Activated T-helper 9 cell treated with anti-CD3 and anti-CD28 coated beads, Interleukin-2, amount 50 U/mL, for 16 hours (primary cell): ENCODE data around the gene SPRR2B.
"Not testable (repeated sequence)": the region's sequence is repeated elsewhere in the genome, so short reads cannot be mapped to it uniquely, and the experiment has no call there.

Source experiments
- DNase-seq: peaks from one replicate; pipeline ENCODE4 v3.0.0-alpha.2; 2020; ENCODE audit warnings: low read depth

Gene SPRR2B

GRCh38 chr1:153032677-153033308 lies 38.6 kb downstream of the SPRR2B start:
- no peak for DNase-seq

DNA sequence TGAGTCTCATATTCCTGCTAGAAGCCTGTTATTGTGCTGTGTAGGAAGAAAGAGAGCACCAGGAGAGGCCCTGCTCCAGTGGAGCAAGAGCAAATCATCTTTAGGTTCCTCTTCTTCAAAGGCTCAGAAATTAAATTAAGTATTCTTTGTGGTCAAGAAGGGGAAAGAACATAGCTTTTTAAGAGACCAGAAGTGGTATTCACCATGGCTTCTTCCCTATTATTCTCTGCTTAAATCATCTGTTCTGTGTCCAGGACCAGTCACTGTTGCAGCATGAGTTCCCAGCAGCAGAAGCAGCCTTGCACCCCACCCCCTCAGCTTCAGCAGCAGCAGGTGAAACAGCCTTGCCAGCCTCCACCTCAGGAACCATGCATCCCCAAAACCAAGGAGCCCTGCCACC lies 39.3 kb downstream of the SPRR2B start:
- no peak for DNase-seq

- DNase-seq, result no peak
These were observed 40.5 kb downstream of the SPRR2B start, which contains the start of gene SPRR1B for GRCh38 chr1:153030895-153031294. TSS of gene SPRR1B (plus strand) at chr1:153031203. CDS start at chr1:153032346, 1,143 bp downstream.

DNA sequence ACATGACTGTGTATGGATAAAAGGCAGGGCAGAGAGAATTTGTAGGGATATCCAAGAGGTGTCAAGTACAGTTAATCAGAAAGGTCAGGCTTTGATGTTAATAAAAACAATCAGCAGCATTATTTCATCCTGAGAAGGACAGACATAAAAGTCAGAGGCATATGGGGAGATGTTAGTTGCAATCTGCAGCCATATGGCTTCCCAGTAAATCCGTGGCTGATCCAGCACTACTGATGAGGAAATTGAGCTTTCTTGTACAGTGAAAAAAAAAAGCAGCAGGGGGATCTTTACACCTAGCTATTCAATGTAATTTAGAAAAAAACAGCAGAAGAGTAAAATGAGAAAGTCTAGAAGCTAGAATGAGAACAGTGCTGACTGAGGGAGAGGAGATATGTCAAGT lies 42.6 kb downstream of the SPRR2B start:
- no peak for DNase-seq

GRCh38 chr1:153025797-153026196 lies 45.6 kb downstream of the SPRR2B start:
- DNase-seq, result no peak

- DNase-seq, result no peak
These were observed 47.0 kb downstream of the SPRR2B start for GRCh38 chr1:153024413-153024812.

DNA sequence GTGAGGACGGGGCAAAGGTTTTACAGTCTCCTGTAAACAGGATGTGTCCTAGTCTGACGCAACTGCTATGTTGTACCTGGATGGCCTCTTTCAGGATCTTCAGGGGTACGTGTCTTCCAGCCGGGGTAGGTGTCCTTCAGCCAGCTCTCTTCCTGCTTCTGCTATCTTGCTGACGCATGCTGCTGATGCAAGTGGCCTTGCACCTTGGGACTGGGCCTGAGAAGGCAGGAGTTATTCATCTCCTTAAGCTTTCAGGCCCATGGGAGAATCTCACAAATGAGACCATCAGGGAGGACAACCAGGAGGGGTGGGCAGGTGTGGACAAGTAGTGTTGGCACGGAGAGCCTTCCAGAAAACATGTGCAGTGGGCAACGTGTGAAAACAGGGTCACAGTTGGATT lies 48.3 kb downstream of the SPRR2B start:
- no peak for DNase-seq

DNA sequence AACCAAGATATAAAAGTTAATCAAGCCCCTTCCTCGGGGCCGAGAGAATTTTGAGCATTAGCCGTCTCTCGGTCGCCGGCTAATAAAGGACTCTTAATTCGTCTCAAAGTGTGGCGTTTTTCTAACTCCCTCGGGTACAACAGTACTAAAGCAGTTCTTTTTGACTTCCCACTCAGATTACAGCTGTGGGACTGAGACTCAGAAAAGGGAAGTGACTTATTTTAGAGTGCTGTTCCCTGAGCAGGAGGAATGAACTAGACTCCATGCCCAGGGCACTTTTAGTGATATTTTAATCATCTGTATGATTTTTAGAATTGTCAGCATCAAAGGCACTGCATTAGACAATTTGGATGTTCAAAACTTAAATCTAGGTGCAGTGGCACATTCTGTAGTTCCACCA lies 49.1 kb downstream of the SPRR2B start:
- not testable (repeated sequence) for DNase-seq

DNA sequence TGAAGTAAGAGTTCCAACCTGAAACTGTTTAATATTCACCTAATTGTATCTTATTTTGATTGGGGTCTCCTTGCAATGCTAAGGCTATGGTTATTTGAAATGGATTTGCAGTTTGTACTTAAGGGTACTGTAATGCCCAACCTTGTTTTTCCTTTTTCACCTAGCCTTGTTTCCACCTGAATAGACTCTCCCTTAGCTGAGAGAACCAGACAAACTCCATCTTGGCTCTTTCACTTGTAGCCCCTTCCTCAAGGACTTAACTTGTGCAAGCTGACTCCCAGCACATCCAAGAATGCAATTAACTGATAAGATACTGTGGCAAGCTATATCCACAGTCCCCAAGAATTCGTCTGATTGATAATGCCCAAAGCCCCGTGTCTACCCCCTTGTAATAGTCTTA lies 49.6 kb downstream of the SPRR2B start:
- DNase-seq, result not testable (repeated sequence)
